Esophagus (tissue), 2 donors: ENCODE measurements around the gene RNF11. TPM values are rescaled to one million over a fixed set of nuclear protein-coding genes. Genes with fewer than 3 reads are reported as not detected.

ENCODE experiments used
- H3K27ac ChIP-seq, 2 donors: one replicate each; pipeline ENCODE4 v1.5.1; 2013; ENCODE audit warnings: low read depth in 2 of 2, mild to moderate bottlenecking in 2 of 2, inconsistent platforms in 1 of 2, low read length in 1 of 2, moderate library complexity in 1 of 2
- H3K27me3 ChIP-seq, 2 donors: one replicate each; pipeline ENCODE4 v1.6.1; 2013; ENCODE audit warnings: low read length in 2 of 2, control low read depth in 1 of 2, mild to moderate bottlenecking in 1 of 2; ENCODE audit not compliant: insufficient read depth in 2 of 2, control insufficient read depth in 1 of 2
- H3K36me3 ChIP-seq, 2 donors: one replicate each; pipeline ENCODE4 v1.6.1; 2013; ENCODE audit warnings: low read length in 1 of 2; ENCODE audit not compliant: control insufficient read depth in 2 of 2, insufficient read depth in 2 of 2
- H3K4me1 ChIP-seq, 2 donors: one replicate each; pipeline ENCODE4 v1.6.1; 2013; ENCODE audit warnings: low read length in 1 of 2; ENCODE audit not compliant: control insufficient read depth in 2 of 2, insufficient read depth in 2 of 2
- H3K4me3 ChIP-seq, 2 donors: one replicate each; pipeline ENCODE4 v1.5.1; 2013; ENCODE audit warnings: low read length in 2 of 2, mild to moderate bottlenecking in 2 of 2, low read depth in 1 of 2, moderate library complexity in 1 of 2
- H3K9me3 ChIP-seq, 2 donors: one replicate each; pipeline ENCODE4 v1.6.1; 2013; ENCODE audit warnings: mild to moderate bottlenecking in 2 of 2, low read depth in 1 of 2, low read length in 1 of 2, moderate library complexity in 1 of 2; ENCODE audit not compliant: control insufficient read depth in 2 of 2, insufficient read depth in 1 of 2
- WGBS, 2 donors: extraction: QIAGEN DNeasy Blood & Tissue Kit; methylation state at CpG; one replicate each; pipeline ENCODE4 v1.1.7; 2013; 5-methylcytosine and 5-hydroxymethylcytosine counted together
- polyA plus RNA-seq, 2 donors: library from polyadenylated mRNA; stranded (reverse); fragments of 200-250 nt; gene quantifications; one replicate each; pipeline ENCODE4 v1.2.3, GENCODE V29; 2013
- donor health status: healthy with polysubstance abuse.
- donor health status: Bipolar disorder and iron deficiency.

Gene RNF11
- polyA plus RNA-seq, 2 donors, result 66.7 to 80.9 TPM

GRCh38 chr1:51298322-51298705, 62.2 kb downstream of the RNF11 start:
- WGBS, 2 donors, result 84 to 90% methylated on average over 4 of the region's 4 CpGs
- Histone ChIP-seq H3K27me3 (no peaks in the 10 kb centered on the region), H3K36me3 (no peaks in the 10 kb centered on the region), H3K27ac (no peak overlapping the region), H3K4me1 (peaks cover 0 to 3% of the 10 kb centered on the region in 2 donors), H3K4me3 (no peak overlapping the region), H3K9me3 (no peaks in the 10 kb centered on the region)

DNA sequence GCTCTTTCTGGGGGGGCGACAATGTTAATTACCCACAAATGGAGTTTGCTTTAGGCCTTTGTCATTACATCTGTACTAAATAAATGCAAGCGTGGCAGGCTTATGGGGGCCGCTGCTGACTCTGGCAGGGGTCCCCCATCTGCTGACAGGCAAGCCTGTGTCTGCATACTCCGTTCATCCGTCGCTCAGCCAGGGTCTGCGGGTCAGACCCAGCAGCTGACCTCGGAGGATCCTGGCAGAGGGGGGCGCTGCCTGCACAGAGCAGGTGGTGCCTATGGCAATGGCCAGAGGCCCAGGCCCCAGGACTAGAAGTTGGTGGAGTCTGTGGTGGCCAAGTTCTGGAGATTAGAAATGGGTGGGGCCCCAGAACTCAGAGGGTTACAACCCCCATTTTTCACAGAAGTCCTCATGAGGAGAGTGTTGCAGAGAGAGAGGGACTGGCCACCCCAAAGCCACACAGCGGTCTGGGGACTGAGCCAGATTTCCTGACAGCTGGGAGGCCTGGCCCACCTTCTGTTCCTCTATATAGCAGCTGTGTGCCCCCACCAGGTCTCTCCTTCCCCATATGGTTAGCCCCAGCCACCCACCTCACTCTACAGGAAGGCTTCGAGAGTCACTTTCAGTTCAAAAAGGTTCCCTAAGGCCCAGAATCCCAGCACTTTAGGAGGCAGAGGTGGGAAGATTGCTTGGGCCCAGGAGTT, 63.3 kb downstream of the RNF11 start:
- WGBS, 2 donors, result 92 to 93% methylated on average over 11 of the region's 11 CpGs
- Histone ChIP-seq H3K4me1 (peaks cover 0 to 3% of the 10 kb centered on the region in 2 donors), H3K4me3 (no peak overlapping the region), H3K27ac (no peak overlapping the region), H3K9me3 (no peaks in the 10 kb centered on the region), H3K36me3 (no peaks in the 10 kb centered on the region), H3K27me3 (no peaks in the 10 kb centered on the region)

DNA sequence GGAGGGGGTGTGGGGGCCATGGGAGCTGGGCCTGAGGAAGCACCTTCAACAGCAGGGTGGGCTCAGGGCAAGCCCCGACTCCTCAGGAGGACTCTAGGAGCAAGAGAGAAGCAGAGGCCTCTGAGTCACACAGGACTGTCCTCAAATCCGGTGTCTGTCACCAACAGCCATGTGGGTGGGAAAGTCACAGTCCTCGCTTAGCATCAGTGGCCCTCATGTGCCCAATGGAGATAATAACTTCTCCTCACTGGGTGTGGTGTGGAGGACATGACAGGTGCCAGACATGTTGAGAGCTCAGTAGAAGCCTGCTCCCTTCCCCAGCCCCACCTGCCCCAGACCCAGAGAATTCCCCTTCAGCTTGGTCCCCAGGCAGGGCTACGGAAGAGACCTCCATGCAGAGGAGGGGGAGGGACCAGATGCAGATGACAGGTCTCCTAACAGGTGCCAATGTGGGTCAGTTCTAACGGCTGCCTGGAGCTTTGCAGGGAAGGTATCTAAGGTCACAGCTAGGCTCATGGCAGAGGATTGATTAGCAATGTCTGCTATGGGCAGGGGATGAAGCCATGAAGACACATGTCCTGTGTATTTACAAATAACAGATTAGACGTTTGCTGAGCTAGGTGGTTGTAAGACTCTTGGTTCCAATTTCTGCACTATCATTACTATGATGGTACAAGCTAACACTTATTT, 64.1 kb downstream of the RNF11 start:
- H3K4me1 ChIP-seq, result peaks cover 0 to 3% of the 10 kb centered on the region in 2 donors
- H3K27ac ChIP-seq, result no peak overlapping the region
- H3K9me3 ChIP-seq, result no peaks in the 10 kb centered on the region
- WGBS, 2 donors, result 77 to 82% methylated on average over 6 of the region's 6 CpGs
- H3K36me3 ChIP-seq, result peaks cover 0 to 2% of the 10 kb centered on the region in 2 donors
- H3K4me3 ChIP-seq, result no peak overlapping the region
- H3K27me3 ChIP-seq, result no peaks in the 10 kb centered on the region

- Histone ChIP-seq H3K4me1 (peaks cover 0 to 3% of the 10 kb centered on the region in 2 donors), H3K9me3 (no peaks in the 10 kb centered on the region), H3K36me3 (peaks cover 0 to 5% of the 10 kb centered on the region in 2 donors), H3K27ac (no peak overlapping the region), H3K4me3 (no peak overlapping the region), H3K27me3 (no peaks in the 10 kb centered on the region)
- 87 to 88% methylated on average over 10 of the region's 10 CpGs for WGBS, 2 donors
Measured at GRCh38 chr1:51301152-51301843, 65.2 kb downstream of the RNF11 start.

- peaks cover 0 to 5% of the 10 kb centered on the region in 2 donors for H3K36me3 ChIP-seq
- no peaks in the 10 kb centered on the region for H3K27me3 ChIP-seq
- no peak overlapping the region for H3K4me3 ChIP-seq
- no peaks in the 10 kb centered on the region for H3K9me3 ChIP-seq
- H3K27ac ChIP-seq, result no peak overlapping the region
- WGBS, 2 donors, result 66 to 73% methylated on average over 3 of the region's 3 CpGs
- no peaks in the 10 kb centered on the region for H3K4me1 ChIP-seq
Measured at GRCh38 chr1:51301844-51302162, 65.7 kb downstream of the RNF11 start.

DNA sequence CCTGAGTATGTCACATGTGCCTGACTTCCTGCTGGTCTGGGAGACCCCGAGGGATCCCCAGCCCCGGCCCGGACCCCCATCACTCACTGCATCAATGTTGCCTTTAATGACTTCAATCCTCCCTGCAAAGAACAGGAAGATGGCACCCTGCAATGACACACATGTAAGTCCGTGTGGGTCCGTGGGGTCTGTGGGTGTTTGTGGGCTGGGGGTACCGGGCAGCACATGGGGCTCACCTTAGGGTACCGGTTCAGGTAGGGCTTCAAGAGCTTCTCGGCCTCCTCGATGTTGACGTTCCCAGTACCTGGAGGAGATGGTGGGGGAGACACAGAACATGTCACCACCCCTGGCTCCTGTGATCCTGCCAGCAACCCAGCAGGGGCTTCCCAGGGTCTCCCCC, 66.2 kb downstream of the RNF11 start:
- H3K4me3 ChIP-seq, result no peak overlapping the region
- no peaks in the 10 kb centered on the region for H3K4me1 ChIP-seq
- WGBS, 2 donors, result 86 to 89% methylated on average over 10 of the region's 10 CpGs
- peaks cover 0 to 5% of the 10 kb centered on the region in 2 donors for H3K36me3 ChIP-seq
- no peaks in the 10 kb centered on the region for H3K9me3 ChIP-seq
- H3K27ac ChIP-seq, result no peak overlapping the region
- H3K27me3 ChIP-seq, result no peaks in the 10 kb centered on the region

GRCh38 chr1:51302746-51303145, 66.7 kb downstream of the RNF11 start:
- peaks cover 0 to 5% of the 10 kb centered on the region in 2 donors for H3K36me3 ChIP-seq

GRCh38 chr1:51303315-51303714, 67.2 kb downstream of the RNF11 start:
- H3K27me3 ChIP-seq, result no peaks in the 10 kb centered on the region
- no peak overlapping the region for H3K27ac ChIP-seq
- WGBS, 2 donors, result 85 to 87% methylated on average over 6 of the region's 6 CpGs
- no peaks in the 10 kb centered on the region for H3K9me3 ChIP-seq
- H3K36me3 ChIP-seq, result peaks cover 0 to 5% of the 10 kb centered on the region in 2 donors
- no peak overlapping the region for H3K4me3 ChIP-seq
- no peaks in the 10 kb centered on the region for H3K4me1 ChIP-seq

More at GRCh38 chr1:51302746-51303145, 66.7 kb downstream of the RNF11 start:
- Histone ChIP-seq H3K9me3 (no peaks in the 10 kb centered on the region), H3K4me1 (no peaks in the 10 kb centered on the region), H3K27ac (no peak overlapping the region), H3K27me3 (no peaks in the 10 kb centered on the region), H3K4me3 (no peak overlapping the region)
- 72 to 76% methylated on average over 7 of the region's 7 CpGs for WGBS, 2 donors

DNA sequence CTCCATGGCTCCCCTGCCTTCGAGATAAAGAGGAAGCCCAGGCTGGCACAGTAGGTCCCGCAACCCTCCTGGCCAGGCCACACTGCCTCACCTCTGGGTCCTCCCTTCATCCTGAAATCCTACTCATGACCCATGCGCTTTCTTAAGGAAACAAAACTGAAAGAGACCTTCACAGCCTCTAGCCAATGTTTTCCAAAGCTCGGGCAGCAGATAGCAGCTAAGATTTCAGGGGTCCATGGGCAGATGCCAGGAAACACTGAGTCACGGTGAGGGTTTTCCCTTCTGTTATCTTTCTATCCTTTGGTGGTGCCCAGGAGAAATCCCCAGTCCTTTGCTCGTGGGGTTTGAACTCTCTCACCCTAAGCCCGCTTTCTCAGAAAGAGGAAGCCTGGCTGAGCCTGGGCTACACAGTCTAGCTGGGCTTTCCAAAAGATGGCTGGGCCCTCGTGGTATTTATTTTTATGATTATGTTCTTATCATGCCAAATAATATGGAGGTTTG, 67.7 kb downstream of the RNF11 start:
- no peaks in the 10 kb centered on the region for H3K9me3 ChIP-seq
- no peaks in the 10 kb centered on the region for H3K4me1 ChIP-seq
- no peaks in the 10 kb centered on the region for H3K27me3 ChIP-seq
- 53 to 56% methylated on average over 8 of the region's 8 CpGs for WGBS, 2 donors
- no peak overlapping the region for H3K4me3 ChIP-seq
- peaks cover 0 to 5% of the 10 kb centered on the region in 2 donors for H3K36me3 ChIP-seq
- no peak overlapping the region for H3K27ac ChIP-seq
